Umbilical cord (tissue), 2 donors: ENCODE measurements around the gene ADARB1. TPM values are rescaled to one million over a fixed set of nuclear protein-coding genes. Genes with fewer than 3 reads are reported as not detected.

Experiments used
- DNase-seq: peaks from one replicate; pipeline ENCODE4 v3.0.0-alpha.2; 2015; ENCODE audit warnings: low spot score
- total RNA-seq: library from RNA; depleted of rRNA; stranded (reverse); fragments of >200 nt; gene quantifications from one replicate; pipeline ENCODE4 v1.2.3, GENCODE V29; 2014; ENCODE audit warnings: low replicate concordance; ENCODE audit not compliant: insufficient read depth

ADARB1 gene
- total RNA-seq, 1 donor from 2014 or later: 108 TPM

- DNase-seq: peak; percentile 18
These were observed 89.7 kb downstream of the ADARB1 start for GRCh38 chr21:45164124-45164511.

GRCh38 chr21:45164838-45165237 lies 90.5 kb downstream of the ADARB1 start:
- no peak for DNase-seq

GRCh38 chr21:45166931-45167330 lies 92.6 kb downstream of the ADARB1 start:
- DNase-seq: peak; percentile 41

GRCh38 chr21:45167796-45168222 lies 93.4 kb downstream of the ADARB1 start:
- DNase-seq: peak; percentile 61

- no peak for DNase-seq
These were observed 94.1 kb downstream of the ADARB1 start for GRCh38 chr21:45168522-45168921.

- no peak for DNase-seq
These were observed 94.6 kb downstream of the ADARB1 start for GRCh38 chr21:45169001-45169400.

- DNase-seq: no peak
These were observed 95.3 kb downstream of the ADARB1 start for GRCh38 chr21:45169682-45170081.

- no peak for DNase-seq
These were observed 96.6 kb downstream of the ADARB1 start for GRCh38 chr21:45170987-45171386.

- DNase-seq: no peak
These were observed 98.0 kb downstream of the ADARB1 start for GRCh38 chr21:45172420-45172819.

GRCh38 chr21:45175326-45176095 lies 101.1 kb downstream of the ADARB1 start:
- DNase-seq: no peak

- no peak for DNase-seq
These were observed 101.8 kb downstream of the ADARB1 start for GRCh38 chr21:45176141-45176540.

- no peak for DNase-seq
These were observed 102.7 kb downstream of the ADARB1 start for GRCh38 chr21:45177039-45177438.

- DNase-seq: no peak
These were observed 103.8 kb downstream of the ADARB1 start for GRCh38 chr21:45178070-45178608.

GRCh38 chr21:45178971-45179370 lies 104.6 kb downstream of the ADARB1 start:
- DNase-seq: no peak

GRCh38 chr21:45179568-45180245 lies 105.3 kb downstream of the ADARB1 start:
- no peak for DNase-seq

- no peak for DNase-seq
These were observed 105.8 kb downstream of the ADARB1 start for GRCh38 chr21:45180246-45180599.

GRCh38 chr21:45182958-45183357 lies 108.6 kb downstream of the ADARB1 start:
- no peak for DNase-seq

- DNase-seq: no peak
These were observed 109.5 kb downstream of the ADARB1 start for GRCh38 chr21:45183852-45184251.

- DNase-seq: no peak
These were observed 110.5 kb downstream of the ADARB1 start for GRCh38 chr21:45184869-45185268.

GRCh38 chr21:45186709-45187108 lies 112.3 kb downstream of the ADARB1 start:
- DNase-seq: no peak

GRCh38 chr21:45187646-45188045 lies 113.3 kb downstream of the ADARB1 start:
- no peak for DNase-seq

- DNase-seq: no peak
These were observed 115.6 kb downstream of the ADARB1 start for GRCh38 chr21:45190013-45190412.

GRCh38 chr21:45192332-45192731 lies 118.0 kb downstream of the ADARB1 start:
- no peak for DNase-seq
